ENCODE data around the gene POLD2. TPM values are rescaled to one million over a fixed set of nuclear protein-coding genes. Genes with fewer than 3 reads are reported as not detected.
A peak's percentile ranks its signal among the peaks of the same experiment; 100 is the strongest.

POLD2 gene
- total RNA-seq, 1 donor from 2014 or later, result 44.4 TPM

- DNase-seq, result no peak
Measured at GRCh38 chr7:44112997-44113763, 10.2 kb downstream of the POLD2 start.

DNA sequence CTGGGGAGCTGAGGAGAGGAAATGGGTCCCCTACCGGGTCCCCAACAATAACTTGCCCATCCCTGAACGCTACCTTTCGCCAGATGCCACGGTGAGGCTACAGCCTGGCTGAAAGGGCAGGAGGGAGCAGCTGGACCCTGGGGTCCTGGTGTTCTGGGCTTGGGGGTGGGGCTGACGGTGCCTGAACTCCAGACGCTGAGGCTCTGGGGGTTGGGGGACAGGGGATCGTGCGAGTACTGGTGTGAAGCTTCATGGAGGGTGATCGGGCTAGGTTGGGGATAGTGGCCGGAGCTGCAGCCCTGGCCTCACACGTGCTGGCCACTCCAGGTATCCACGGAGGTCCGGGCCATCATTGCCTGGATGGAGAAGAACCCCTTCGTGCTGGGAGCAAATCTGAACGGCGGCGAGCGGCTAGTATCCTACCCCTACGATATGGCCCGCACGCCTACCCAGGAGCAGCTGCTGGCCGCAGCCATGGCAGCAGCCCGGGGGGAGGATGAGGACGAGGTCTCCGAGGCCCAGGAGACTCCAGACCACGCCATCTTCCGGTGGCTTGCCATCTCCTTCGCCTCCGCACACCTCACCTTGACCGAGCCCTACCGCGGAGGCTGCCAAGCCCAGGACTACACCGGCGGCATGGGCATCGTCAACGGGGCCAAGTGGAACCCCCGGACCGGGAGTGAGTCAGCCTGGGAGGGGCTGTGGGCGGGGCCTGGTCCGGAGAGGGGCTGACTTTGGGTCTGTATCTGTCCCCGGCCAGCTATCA lies 10.9 kb downstream of the POLD2 start:
- no peak for DNase-seq

GRCh38 chr7:44111761-44112160 lies 11.6 kb downstream of the POLD2 start:
- no peak for DNase-seq

- no peak for DNase-seq
Measured at GRCh38 chr7:44110719-44111635, 12.4 kb downstream of the POLD2 start.

DNA sequence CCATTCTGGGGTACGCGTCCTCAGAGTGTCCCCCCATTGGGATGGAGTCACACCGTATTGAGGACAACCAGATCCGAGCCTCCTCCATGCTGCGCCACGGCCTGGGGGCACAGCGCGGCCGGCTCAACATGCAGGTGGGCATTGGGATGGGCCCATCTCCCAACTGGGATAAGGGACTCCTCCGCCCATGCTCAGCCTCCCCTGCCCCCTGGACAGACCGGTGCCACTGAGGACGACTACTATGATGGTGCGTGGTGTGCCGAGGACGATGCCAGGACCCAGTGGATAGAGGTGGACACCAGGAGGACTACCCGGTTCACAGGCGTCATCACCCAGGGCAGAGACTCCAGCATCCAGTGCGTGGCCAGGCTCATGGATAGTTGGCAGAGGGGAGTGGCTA lies 13.4 kb downstream of the POLD2 start:
- DNase-seq, result no peak

DNA sequence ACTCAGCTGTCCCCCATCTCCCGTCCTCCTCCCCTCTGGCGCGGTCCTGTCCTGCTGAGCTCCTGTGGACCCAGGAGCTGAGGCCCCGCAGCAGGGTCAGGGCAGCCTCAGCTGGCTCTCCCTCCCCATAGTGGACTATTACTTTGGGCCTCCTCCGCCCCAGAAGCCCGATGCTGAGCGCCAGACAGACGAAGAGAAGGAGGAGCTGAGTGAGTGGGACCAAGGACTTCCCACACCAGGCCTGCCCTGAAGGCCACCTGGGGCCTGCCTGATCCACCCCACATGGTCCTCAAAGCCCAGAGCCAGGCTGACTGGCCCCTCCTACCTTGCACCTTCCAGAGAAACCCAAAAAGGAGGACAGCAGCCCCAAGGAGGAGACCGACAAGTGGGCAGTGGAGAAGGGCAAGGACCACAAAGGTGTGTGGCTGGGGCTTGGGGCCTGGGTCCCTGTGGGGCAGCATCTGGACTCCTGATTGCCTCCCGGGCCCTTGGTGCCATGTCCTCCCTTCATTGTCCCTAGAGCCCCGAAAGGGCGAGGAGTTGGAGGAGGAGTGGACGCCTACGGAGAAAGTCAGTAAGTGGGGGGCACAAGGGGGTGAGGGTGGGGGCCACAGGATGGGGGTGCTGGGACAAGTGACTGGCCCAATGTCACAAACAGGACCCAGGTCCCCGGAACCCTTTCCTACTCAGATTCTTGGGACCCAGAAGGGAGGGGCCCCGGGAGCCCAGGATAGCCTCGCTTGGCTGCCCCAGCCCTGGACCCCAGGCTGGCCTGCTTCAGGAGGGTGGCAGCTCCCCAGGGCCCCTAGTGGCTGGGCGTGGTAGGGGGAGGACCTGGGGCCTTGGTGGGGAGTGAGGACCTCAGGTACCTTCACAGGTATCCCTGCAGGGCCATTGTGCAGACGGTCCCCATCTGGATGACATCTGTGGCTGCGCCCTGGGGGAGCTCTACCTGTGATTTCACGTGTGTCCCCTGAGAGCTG lies 14.3 kb downstream of the POLD2 start:
- DNase-seq, result no peak

DNA sequence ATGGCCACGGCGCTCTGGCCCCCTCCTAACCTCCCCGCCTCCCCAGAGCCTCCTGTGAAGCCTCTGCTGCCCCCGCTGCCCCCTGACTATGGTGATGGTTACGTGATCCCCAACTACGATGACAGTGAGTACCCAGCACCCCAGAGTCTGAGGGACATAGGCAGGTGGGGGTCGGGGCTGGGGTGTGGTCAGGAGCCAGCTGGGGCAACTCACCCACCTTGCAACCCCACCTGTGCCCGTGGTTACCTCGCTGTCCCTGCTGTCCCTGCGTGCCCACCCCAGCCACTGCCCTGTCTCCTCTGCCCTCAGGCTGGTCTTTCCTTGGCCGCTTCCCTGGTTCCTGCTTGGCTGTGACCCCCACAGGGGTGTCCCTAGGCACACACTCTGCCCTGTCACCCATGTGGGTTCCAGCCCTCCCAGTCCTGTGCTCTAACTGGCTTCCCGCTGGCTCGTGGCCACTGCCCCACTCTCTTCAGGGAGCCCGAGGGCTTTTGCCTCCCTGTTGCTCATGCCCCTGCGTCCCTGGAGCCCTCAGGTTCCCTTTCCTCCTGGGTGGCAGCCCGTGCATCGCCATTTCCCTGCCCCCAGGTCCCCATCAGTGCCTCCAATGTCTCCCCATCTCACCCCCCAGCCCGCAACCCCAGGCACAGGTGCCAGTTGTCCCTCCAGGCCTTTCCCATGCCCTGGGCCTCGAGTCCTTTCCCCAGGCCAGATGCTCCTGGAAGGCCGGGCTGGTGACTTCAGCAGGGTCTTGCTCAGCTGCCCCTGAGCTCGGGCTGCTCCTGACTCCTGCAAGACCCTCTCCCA lies 15.2 kb downstream of the POLD2 start:
- DNase-seq, result no peak

DNA sequence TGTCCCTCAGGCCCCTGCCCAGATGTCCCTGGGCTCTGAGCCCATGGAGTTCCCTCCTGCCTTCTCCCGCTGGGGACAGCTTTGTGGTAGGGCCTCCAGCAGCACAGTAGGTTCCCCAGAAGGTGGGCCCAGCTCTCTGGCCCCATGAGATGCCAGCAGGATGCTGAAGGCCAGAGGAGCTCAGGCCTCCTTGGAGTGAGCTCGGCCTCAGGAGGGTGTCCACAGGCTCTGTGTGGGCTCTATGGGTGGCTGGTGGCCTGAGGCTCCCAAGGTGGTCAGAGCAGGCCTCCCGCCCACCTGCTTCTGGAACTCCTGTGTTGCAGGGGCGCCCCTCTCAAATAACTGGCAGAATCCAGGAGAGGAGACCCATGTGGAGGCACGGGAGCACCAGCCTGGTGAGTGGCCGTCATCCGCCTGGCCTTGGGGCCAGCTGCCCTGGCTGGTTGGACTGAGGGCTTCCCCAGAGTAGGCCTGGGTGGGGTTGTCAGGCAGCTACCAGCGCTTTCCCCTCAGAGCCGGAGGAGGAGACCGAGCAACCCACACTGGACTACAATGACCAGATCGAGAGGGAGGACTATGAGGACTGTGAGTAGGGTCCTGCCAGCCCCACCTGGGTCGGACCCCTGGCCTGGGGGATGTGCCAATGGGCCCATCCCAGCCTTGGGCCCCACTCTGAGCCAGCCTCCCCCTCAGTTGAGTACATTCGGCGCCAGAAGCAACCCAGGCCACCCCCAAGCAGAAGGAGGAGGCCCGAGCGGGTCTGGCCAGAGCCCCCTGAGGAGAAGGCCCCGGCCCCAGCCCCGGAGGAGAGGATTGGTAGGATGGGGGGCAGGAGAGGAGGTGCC lies 16.0 kb downstream of the POLD2 start:
- no peak for DNase-seq

DNA sequence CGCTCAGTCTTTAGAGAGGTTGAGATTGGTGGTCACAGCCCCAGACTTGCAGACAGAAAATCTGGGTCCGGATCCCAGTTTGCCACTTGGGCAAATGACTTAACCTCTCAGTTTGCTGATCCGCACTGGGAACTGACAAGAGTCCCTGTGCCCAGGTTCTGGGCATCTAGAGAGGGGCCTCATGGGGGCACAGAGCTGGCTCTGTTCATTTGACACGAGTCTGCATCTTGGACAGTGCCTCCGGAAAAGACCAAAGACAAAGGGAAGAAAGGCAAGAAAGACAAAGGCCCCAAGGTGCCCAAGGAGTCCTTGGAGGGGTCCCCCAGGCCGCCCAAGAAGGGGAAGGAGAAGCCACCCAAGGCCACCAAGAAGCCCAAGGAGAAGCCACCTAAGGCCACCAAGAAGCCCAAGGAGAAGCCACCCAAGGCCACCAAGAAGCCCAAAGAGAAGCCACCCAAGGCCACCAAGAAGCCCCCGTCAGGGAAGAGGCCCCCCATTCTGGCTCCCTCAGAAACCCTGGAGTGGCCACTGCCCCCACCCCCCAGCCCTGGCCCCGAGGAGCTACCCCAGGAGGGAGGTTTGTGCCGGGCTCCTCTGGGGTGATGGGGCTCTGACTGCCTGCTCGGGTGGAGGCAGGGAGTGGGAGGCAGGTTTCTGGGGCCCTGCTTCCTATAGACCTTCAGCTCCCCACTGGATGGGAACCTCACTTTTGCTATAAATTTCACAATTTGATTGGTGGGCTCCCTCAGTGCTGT lies 16.9 kb downstream of the POLD2 start:
- DNase-seq, result no peak

GRCh38 chr7:44105832-44106231 lies 17.5 kb downstream of the POLD2 start:
- no peak for DNase-seq

GRCh38 chr7:44104860-44105771 lies 18.2 kb downstream of the POLD2 start:
- DNase-seq, result peak; percentile 27

GRCh38 chr7:44103923-44104859 lies 19.2 kb downstream of the POLD2 start, which contains the start of gene AEBP1:
TSS of gene AEBP1 (plus strand) at chr7:44104345. CDS start at chr7:44104666, 321 bp downstream.
- DNase-seq, result peak; percentile 56

DNA sequence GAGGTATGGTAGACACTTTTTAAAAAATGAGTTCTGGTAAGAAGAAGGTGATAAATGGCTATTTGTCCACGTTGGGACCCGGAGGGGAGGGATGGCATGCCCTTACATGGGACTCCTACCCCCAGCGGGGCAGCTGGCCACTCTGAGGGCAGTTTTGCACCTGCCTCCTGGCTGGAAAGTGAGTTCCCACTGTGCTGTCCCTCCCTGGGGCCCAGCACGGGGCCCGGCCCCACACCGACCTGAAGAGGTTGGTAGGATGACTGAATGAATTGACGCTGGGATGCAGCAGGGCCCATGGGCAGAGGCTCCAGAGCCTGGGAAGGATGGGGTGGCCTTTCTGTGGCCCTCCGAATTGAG lies 19.8 kb downstream of the POLD2 start:
- no peak for DNase-seq

DNA sequence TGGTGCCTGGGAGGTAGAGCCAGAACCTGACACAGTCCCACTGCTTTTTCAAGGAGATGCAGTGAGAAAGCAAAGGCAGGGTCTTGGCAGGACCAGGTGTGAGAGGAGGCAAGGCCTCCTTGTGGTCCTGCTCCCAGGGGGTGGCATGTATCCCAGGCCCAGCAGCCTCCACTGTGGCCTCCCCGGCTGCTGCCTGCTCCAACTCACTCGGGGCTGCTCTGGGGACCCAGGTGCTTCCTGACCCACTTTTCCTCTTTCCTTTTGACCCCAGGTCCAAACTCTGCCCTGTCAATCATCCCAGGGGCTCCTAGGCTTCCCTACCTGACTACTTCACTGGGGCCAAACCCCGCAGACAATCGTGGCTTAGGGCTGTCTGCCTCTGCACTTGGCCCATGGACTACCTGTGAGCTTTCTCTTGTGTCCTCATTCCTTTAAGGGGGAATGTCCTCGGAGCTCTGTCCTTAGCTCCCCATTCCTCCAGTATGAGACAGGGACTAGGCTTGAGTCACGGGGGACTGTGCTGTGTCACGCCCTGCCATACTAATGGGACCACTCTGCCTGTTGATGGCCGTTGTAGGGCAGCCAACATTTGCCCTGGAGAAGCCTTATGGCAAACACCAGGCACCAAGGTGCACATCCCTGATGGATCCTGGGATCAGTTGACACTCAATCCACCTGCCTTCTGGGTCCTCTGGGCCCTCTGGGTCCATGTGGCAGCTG lies 20.3 kb downstream of the POLD2 start:
- DNase-seq, result no peak

- DNase-seq, result no peak
Measured at GRCh38 chr7:44101966-44102845, 21.1 kb downstream of the POLD2 start.

All from dermis blood vessel endothelial cell (primary cell).